HG03064 (cell line): ENCODE measurements around the gene TMUB2.

Experiments used
- ATAC-seq: cut with Tn5 transposase; IDR thresholded peaks from one replicate; pipeline ENCODE4 v1.9.1; 2021; ENCODE audit warnings: low read depth; ENCODE audit not compliant: unreplicated experiment

Gene TMUB2

DNA sequence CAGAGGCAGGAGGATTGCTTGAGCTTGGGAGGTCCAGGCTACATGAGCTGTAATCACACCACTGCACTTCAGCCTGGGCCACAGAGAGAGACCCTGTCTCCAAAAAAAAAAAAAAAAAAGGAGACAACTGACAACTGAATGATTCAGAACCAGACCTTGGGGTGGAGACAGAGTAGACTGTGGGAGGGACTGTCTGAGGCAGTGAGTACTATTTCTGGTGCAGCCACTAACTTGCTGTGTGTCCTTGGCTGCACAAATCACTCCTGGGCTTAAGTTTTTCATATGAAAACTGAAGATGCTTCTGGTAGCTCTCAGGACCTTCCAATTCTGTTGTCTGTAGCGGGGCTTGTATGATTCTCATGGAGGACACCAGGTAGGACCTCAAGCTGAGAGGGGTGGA lies 10.5 kb upstream of the TMUB2 start:
- no peak for ATAC-seq

DNA sequence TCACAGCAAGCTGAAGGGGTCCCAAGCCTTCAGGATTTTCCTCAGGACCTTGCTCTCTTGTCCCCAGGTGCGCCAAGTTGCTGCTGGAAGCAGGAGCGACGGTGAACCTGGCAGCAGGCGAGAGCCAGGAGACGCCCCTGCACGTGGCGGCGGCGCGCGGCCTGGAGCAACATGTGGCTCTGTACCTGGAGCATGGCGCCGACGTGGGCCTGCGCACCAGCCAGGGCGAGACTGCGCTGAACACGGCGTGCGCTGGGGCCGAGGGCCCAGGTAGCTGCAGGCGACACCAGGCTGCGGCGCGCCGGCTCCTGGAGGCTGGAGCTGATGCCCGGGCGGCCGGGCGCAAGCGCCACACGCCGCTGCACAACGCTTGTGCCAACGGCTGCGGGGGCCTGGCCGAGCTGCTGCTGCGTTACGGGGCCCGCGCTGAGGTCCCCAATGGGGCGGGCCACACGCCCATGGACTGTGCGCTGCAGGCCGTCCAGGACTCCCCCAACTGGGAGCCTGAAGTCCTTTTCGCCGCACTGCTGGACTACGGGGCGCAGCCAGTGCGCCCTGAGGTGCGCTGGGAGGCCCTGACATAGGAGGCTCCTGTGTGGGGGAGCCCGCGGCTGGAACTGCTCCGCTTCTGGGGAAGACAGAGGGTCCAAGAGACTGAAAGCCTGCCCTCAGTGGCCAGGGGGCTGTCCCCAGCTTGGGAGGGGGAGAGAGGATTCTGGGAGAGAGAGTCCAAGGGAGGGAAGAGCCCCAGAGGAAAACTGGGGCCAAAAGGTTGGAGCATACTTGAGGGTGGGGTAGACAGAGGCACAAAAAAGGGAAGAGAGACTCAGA lies 9.9 kb upstream of the TMUB2 start:
- no peak for ATAC-seq

DNA sequence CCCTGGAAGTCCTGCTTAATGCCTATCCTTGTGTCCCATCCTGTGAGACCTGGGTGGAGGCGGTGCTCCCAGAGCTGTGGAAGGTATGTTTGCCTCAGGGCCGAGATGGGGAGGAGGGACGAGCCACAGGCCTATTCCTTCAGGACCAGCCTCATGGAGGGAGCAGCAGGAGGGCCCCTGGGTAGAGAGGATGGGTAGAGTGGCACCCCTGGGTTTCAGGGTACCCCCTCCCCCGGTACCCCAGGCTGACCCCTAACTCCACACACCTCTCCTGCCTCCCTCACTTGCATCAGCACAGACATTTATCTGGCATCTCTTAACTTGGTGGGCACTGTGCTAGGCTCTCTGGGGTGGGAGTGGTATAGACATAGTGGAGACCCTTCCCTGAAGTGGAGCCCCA lies 9.1 kb upstream of the TMUB2 start:
- ATAC-seq = no peak

DNA sequence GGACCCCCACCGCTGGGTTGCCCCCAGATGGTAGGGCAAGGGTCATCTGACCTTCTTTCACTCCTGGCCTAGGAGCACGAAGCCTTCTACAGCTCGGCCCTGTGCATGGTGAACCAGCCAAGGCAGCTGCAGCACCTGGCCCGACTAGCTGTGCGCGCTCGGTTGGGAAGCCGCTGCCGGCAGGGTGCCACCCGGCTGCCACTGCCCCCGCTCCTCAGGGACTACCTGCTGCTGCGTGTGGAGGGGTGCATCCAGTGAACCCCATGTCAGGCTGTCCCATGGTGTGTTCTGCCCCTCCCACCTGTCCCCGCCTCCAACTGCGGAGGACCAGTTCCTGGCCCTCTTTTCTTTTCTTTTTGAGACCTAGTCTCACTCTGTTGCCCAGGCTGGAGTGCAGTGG lies 8.6 kb upstream of the TMUB2 start:
- ATAC-seq = no peak

DNA sequence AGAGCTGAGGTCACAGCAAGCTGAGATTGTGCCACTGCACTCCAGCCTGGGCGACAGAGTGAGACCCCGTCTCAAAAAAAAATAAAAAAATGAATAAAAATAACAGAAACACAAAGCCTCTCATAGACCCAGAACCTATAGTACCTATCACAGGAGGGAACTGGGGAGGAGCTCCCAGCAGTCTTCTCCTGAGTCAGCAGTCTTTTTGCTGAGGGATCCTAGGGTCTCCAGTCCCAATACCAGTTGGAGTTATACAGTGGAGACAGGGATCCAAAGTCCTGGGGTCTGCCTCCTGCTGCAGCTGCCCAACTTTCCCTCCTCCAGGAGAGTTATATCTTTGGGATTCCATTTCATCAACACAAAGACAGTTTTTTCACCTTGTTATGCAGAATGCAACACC lies 3.7 kb upstream of the TMUB2 start:
- no peak for ATAC-seq

DNA sequence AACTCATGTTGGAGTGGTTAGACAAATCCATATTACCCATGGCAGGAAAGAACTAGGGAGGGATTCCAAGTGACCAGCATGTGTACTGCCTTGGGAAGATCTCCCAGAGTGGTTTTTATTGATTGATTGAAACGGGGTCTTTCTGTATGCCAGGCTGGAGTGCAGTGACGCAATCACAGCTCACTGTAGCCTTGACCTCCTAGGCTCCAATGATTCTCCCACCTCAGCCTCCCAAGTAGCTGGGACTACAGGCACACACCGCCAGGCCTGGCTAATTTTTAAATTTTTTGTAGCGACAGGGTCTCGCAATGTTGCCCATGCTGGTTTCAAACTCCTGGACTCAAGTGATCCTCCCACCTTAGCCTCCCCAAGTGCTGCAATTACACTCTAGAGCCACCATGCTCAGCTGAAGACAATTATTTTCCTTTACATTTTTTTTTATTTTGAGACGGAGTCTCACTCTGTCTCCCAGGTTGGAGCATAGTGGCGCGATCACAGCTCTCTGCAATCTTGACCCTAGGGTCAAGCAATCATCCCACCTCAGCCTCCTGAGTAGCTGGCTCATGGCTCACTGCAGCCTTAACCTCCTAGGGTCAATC lies 2.5 kb upstream of the TMUB2 start:
- no peak for ATAC-seq

DNA sequence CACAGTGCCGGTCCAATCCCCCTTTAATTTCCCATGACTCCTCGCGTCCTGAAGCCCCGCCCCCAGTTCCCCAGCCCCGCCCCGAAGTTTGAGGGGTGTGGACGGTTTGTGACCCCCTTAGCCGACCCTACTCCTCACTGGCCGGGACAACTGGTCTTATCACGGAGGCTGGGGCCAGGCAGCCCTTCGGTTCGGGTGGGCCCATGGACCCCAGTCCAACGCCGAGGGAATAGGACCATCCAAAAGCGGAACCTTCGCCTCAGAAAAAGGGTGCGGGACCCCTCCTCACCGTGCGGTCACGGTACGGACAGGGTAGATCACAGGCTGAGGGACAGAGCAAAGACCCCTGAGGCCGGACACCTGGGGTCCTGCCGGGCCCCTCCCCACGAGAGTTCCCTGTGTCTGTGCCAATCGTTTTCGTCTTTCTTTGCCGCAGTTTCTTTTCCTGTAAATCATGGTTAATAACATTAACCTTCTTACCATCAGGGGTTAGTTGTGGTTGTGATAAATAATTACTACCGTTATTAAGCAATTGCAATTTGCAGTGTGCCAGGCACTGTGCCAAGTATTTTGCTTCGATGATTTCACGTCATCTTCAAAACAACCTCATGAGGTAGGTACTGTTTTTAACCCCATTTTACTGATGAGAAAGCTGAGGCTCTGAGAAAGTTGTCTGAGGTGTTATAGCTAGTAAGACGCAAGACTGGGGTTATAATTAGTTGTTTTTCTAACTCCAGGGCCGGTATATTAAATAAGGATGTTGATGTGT lies 543 bp downstream of the TMUB2 start:
- ATAC-seq = peak; percentile 50

DNA sequence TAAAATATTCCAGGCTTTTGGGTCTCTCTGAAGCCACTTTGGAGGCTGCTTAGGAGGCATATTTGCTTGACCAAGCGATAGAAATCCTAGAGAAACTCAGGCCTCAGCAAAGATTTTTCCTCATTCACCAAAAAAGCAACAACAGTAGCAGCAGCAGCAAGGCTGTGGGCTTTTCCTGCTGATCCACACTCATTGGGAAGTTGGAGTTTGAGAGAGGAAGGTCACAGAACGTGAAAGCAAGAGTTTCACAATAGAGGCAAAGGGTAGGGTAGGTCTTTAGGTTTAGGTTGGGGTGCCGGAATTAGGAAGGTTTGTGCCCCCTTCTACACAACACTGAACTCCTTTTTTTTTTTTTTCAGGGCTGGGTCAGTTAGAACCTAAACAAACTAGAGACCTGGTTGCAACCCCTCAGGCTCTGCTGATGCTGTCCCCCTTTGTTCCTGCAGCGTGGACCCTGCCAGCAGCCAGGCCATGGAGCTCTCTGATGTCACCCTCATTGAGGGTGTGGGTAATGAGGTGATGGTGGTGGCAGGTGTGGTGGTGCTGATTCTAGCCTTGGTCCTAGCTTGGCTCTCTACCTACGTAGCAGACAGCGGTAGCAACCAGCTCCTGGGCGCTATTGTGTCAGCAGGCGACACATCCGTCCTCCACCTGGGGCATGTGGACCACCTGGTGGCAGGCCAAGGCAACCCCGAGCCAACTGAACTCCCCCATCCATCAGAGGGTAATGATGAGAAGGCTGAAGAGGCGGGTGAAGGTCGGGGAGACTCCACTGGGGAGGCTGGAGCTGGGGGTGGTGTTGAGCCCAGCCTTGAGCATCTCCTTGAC lies 2.0 kb downstream of the TMUB2 start:
- no peak for ATAC-seq

DNA sequence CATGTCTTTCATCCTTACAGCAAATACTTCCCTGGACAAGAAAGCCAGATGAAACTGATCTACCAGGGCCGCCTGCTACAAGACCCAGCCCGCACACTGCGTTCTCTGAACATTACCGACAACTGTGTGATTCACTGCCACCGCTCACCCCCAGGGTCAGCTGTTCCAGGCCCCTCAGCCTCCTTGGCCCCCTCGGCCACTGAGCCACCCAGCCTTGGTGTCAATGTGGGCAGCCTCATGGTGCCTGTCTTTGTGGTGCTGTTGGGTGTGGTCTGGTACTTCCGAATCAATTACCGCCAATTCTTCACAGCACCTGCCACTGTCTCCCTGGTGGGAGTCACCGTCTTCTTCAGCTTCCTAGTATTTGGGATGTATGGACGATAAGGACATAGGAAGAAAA lies 3.7 kb downstream of the TMUB2 start:
- no peak for ATAC-seq

DNA sequence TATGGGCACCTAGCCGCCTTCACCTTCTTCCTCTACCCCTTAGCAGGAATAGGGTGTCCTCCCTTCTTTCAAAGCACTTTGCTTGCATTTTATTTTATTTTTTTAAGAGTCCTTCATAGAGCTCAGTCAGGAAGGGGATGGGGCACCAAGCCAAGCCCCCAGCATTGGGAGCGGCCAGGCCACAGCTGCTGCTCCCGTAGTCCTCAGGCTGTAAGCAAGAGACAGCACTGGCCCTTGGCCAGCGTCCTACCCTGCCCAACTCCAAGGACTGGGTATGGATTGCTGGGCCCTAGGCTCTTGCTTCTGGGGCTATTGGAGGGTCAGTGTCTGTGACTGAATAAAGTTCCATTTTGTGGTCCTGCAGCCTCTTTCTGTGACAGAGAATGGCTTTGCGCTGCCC lies 4.6 kb downstream of the TMUB2 start:
- no peak for ATAC-seq

DNA sequence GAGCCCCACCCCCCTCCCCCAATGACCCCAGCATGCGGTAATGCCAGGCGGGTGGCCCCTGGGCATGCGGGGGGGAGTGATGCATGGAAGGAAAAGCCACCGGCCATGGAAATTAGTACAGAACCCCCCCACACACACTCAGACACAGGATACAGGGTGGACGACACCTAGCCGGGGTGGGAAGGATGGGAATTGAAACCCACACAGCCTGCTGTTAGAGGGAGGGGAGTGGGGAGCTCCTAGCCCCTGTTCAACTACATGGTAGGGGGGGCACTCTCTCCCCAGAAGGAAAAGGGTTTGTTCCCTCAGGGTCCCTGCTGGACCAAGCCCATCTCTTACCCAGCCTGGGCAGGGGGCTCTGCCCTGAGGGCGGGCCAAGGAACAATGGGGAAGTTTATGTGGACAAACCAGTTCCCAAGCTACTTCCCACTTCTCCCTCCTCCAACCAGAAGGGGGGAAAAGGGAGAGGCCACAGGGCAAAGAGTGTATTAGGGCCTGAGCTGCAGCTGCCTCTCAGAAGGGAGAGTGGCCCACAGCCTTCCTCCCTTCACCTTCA lies 5.2 kb downstream of the TMUB2 start:
- ATAC-seq = no peak

DNA sequence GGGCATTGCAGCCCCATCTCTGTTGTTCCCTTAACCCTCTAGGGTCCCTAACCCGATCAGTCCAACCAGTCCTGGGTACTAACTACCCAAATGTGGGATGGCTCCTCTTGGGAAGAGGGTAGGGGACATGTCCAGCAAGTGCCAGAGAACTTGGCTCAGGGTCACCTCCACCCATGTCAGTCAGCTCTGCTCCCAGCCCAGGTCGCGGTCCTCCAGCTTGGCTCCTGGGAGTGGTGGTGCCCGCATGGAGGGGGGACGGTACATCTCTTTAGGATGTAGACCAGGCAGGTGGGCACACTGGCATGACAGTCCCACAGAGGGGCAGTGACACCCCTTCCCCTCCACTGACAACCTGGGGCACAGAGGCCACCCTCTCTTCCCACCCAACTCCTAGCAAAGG lies 6.0 kb downstream of the TMUB2 start:
- ATAC-seq = no peak

DNA sequence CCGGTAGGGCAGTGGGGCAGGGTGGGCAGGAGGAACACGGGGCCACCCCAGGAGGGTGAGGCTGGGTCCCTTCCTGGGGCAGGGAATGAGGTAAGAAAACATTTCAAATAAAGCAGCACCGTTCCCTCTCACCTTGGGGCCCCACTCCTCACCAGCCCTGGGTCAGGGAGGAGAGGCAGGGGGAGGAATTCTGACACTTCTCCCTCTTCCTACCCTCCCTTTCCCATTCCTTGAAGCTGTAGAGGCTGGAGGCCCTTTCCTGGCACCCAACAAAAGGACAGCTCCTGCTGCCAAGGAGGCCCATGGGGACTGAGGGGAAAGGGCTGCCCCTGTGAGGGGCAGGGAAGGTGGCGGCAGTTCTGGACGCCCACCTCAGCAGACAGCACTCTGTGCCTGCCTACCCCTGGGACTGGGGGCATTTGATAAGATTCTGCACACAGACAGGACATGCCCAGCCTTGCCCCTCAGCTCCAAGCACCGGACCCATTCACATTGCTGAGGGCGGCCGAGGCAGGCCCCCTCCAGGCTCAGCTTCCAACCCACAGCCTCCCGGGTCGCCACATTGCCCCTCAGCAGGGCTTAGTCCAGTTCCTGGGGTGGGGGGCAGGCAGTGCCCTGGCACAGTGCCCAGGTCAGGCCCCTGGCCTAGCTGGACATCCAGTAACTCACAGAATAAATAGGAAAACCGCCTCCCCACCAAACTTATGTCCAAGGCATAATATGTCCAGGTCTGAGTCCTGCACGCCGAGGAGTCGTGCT lies 6.7 kb downstream of the TMUB2 start:
- no peak for ATAC-seq

DNA sequence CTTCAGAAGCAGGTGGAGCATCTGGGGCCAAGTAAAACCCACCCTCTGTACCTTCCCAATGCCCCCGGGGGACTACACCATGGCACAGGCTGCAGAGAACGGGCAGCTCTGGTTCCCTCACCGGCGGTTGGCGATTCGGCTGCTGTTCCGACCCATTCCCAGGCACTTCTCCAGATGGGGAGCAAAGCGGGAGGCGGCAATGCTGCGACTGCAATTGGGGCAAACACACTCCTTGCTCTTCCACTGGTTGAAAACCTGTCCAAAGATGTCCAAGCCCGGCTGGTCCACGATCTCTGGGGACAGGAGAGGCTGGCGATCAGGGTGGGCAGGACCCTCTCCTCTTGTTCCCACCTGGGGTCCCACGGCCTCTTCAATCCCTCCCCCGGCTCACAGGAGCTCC lies 10.3 kb downstream of the TMUB2 start:
- ATAC-seq = no peak

DNA sequence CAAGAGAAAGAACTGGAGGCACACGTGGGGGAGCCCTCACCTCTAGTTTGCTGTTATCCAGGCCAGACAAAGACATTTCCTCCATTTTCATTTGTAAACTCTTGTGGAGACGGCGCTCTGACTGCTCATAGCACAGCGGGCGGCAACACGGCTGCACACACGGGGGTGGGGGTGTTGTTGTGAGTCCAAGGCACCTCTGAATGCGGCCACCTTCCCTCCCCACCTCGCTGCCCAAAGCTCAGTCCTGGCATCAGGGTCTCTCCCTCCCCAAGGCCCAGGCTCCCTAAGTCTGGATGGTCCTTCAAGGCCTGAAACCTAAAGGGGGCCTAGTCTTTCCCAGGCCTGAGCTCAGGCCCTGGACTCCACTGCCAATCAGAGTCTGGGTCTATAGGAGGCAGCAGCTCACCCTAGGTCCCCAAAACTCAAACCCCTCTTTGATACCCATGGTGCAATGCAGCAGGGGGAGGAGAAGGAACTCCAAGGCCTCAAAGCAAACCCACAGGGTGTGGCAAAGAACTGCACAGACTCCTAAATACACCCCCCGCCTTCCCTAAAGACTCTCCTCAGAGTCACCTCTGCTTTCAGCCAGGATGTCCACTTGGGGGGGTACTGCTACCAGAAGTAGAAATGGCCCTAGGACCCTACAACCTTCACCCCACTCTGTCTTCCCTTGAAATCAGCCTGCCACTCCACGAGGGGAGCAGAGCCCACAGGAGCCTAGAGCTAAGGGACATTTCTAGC lies 11.4 kb downstream of the TMUB2 start:
- no peak for ATAC-seq

DNA sequence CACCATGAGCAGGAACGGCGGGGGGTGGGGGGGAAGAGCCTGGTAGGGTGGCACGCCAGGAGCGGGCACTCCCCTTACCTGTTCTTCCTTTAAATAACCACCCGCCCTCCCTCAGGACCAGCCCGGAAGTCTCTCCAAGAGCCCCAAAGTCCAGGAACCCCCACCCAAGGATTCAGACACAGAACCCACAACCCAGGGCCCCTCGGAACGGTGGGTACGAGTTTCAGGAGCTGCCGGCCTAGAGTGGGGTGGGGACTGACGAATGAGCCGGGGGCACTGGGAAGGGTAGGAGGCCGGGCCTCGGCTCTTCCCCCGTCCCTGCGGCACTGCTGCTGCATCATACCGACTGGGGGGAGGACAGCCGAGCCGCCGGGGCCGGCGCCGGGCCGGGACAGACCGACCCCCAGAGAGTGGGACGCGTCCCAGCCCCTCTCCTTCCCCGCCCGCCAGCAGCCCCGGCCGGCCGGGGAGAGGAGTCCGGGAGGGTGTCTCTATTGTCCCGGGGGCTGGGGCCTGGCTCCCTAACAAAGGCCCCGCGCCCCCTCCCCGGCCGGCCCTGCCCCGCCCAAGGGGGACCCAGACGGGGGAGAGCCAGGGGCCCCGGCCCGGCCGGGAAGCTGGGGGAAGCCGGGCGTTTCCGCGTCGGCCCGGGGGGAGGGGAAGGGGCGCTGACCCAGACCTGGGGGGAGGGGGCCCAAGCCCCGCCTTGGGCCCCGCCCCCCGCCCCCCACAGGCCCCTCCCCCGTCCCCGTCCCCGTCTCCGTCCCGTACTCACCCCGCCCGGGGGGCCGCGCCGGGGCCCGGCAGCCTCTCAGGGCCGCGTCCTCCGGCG lies 12.2 kb downstream of the TMUB2 start:
- peak; percentile 9 for ATAC-seq

DNA sequence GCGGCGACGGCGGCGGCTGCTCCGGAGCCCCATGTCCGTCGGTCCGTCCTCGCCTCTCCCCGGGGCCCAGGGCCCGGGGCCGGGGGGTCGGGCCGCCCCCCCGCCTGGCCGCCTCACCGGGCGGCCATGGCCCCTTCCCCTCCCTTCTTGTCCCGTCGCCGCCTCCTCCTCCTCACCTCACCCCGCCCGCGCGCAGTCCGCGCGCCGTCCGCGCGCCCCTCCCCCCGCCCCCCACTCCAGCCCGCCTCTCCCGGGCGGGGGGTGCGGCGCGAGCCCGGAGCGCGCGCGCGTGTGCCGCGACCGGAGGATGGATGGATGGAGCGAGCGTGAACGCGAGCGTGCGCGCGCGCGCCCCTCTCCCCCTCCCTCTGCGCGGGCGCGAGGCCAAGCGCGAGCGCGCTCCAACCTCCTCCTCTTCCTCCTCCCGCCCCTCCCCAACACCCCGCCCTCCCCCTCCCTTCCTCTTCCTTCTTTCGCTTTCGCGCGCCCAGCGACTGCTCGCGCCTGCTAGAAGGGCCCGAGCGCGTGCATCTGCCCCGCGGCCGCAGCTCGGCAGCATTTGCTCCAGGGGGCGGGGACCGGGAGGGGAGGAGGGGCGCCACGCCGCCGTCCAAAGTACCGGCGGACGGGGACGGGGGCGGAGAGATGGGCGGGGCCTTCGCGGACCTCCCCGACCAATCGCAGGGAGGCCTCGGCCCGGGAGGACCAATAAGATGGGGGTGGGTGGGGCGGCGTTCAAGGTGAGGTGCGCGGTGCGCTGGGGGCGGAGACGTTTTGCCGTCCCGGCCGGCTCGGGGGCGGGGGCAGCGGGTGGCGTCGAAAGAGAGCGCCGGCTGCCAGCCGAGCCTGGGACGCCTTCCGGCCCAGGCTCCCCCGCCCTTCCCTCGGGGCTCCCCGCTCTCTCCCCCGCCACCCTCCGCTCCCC lies 13.0 kb downstream of the TMUB2 start, which contains the start of gene ATXN7L3:
Gene ATXN7L3, minus strand, starts transcription at position 332 of the 925 bp plus-strand sequence. CDS start 1,814 bp downstream, outside the sequence.
- peak; percentile 53 for ATAC-seq
